ENCODE measurements around the gene ANK2.

ANK2 gene

DNA sequence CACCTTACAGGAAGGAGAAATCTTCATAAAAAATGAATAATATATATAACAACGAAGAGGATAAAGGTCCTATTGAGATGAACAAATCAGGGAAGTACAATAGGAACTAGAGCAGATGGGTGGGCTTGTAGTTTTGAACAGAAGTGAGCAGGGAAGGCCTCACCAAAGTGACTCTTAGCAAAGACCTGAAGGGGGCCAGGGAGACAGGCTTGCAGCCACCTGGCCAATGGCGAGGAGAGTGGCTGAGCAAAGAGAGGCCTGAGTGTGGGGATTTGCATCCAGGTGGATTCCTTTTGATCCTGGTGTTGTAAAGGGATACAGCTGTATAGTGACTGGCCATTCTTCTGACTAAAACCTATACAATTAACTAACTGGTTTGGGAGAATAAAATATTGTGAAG, 358.0 kb downstream of the ANK2 start:
- DNase-seq, result peak; percentile 72

DNA sequence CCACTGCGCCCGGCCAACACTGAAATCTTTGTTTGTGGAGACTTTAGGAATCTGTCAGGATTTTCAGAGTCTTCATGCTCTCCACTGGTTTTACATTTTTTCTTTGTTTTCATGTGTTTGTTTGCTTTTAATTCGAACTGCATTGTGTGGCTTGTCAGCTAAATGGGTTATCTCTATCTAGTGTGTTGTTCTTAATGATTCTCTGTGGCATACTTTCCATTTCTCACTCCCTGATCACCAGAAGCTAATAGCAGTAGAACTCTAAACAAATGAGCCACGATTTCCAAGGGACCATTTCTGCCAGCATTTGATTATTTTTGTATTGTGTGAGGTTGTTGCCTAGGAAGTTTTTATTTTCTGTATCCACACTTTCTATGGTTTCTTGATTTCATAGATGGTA, 359.7 kb downstream of the ANK2 start:
- no peak for DNase-seq

DNA sequence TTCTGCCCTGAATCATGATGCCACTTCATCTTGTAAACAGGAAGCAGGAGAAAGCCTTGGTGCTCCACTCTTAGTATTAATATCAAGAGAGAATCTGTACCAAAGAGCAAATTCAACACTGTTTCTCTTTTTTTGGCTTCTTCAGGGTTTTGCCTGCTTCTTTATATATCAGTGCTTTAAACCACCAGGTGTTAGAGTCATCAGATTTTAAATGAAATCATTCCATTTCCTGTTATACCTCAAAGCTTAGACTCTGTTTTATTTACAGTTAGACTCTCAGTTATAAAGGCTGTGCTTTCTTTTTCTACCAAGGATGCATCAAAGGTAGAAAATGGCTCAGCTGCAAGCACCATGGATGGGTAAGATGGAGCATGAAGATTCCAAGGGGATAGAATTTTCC, 361.2 kb downstream of the ANK2 start:
- DNase-seq, result no peak

DNA sequence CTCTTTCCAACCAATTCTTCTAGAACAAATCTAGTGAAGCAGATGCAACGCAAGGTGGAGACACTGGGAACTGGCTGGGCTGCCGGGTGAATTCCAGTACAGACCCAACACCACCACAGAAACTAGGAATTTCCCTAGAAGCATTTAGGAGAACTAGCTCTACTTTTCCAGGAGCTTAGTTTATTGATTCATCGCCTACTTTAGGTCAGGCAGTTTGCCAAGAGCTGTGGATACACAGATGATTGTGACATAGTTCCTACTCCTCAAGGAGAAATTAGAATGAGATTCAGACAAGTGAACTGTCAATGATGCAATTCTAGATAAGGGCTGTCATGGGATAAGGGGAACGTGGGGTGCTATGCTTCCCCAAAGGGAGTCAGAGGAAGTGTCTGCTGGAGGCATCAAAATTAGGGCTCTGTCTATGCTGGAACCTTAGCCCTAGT, 362.1 kb downstream of the ANK2 start:
- no peak for DNase-seq

DNA sequence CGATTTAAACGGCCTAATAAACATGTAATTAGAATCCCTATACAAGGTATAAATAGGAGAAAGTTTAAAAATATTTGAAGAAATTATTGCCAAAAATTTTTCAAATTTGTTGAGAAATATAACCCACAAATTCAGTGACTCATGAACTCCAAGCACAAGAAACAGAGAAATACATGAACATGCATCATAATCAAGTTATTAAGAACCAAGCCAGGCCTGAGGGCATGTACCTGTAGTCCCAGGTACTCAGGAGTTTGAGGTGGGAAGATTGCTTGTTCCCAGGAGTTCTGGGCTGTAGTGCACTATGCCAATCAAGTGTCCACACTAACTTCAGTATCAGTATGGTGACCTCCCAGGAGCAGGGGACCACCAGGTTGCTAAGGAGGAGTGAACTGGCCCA, 370.2 kb downstream of the ANK2 start:
- DNase-seq, result no peak

DNA sequence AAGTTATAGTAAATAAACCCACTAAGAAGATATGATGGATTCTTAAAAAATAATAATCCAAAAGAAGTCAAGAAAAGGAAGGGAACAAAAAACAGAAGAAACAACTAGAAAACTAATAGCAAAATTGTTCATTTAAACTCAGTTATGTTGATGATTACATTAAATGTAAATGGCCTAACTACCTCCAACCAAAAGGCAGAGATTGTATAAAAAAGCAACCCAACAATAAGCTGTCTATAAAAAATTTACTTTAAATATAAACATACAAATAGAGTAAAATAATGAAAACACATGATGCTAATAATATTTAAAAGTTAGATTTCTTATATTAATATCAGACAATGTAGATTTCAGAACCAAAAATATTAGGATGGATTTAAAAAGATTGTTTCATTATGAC, 371.5 kb downstream of the ANK2 start:
- DNase-seq, result no peak

DNA sequence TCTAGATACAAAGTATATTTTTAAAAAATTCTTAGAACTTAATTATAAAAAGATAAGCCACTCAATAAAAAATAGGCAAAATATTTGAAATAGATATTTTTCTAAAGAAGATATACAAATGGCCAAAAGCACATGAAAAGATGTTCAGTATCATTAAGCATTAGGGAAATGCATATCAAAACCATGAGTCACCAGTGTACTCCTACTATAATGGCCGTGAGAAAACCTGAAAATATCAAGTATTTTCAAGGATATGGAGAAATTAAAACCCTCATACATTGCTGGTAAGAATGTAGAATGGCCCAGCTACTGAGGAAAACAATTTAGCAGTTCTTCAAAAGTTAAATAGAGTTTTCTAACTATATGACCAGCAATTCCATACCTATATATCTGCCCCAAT, 374.2 kb downstream of the ANK2 start:
- DNase-seq, result no peak

DNA sequence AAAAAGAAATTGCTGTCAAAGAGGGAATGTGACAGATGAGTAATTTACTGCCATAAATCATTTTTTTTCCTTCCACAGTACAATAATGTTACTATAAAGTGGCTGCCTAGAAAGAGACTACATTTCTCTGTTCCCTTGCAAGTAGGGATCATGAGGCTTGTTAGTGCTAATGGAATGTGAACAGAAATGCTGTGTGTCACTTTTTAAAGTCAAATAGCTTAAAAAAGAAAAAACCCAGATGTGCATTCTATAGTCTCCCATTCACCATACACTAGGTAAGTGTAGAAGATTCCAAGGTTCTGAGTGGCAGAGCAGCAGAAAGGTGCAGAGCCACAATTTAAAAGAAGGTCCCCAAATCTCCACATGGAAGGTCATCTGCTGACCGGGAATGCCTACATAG, 383.7 kb downstream of the ANK2 start:
- no peak for DNase-seq
